HTR-8/SVneo (cell line): ENCODE measurements around the gene MAGI1.

Experiments
- DNase-seq: peaks from one replicate; pipeline ENCODE4 v3.0.0; 2011; ENCODE audit warnings: low spot score, mixed read lengths; ENCODE audit not compliant: insufficient read length
- FAIRE-seq: peaks from 2 replicates; lab custom pipeline; 2011; peaks lifted over from hg19 to GRCh38; lab: Jason Lieb, UNC

MAGI1 gene

DNA sequence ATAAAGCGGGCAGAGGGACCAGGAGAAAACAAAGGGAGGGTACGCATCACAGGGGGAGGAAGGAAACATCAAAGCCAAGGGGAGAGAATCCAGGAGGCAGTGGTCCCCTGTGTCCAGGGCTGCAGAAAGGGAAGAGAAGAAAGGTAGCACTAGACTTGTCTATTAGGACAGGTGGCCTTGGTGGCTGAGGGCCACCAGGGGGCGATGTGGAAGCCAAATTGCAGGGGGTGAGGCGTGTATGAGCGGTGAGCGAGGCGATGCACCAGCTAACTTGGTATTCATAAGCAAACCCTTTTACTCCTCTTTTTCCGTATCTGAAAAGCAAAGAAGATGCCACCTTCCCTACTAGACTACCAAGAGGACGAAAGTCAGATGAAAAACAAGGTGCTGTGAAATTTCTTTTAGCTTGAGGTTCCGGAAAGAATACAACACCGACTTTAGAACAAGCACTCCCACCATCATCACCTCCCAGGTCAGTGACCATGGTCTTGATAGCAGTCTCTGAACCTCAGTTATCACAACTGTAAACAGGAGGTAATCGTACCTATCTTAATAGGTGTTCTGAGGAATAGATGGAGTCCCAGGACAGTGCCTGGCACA lies 696.5 kb downstream of the MAGI1 start:
- FAIRE-seq (no peak), DNase-seq (peak; percentile 26)

DNA sequence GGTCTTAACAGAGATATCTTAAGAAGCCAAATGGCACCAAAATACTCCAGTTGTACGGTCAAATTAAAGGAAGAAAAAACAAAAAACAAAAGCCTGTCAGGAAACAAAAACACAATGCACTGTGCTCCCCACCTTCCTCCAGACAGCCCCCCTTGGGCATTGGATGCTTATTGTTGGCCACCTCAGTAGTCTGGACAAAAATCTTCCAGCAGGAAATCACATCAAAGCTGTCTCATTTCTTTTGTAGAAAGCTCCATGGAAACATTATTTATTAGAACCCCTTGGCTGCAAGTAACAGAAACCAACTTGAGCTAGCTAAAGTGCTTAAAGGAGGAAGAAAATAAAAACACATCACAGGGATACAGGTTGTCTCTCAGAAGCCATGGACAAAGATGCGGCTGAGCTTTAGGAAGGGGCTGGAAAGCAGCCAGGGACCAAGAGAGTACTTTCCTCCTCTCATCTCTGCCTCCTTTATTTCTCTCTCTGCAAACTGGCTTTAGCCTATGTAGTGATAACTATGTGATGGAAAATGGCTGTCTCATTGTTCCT lies 699.5 kb downstream of the MAGI1 start:
- FAIRE-seq (no peak), DNase-seq (no peak)

DNA sequence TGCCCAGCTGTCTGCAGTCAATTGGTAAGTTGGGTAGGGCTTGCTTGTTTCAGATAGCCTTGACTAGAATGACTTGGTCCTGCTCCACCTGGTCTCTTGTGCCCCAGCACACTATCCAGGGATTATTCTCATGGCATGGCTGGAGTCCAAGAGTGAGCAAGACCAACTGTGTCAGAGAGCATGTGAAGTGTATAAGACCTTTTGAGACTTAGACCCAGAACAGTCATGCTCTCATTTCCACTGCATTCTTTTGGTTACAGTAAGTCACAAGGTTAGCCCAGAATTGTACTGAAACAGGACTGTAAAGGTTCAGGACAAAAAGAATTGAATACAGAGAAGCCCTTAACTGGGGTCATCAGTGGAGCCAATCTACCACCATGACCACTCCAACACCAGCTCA lies 700.1 kb downstream of the MAGI1 start:
- DNase-seq (no peak), FAIRE-seq (no peak)

DNA sequence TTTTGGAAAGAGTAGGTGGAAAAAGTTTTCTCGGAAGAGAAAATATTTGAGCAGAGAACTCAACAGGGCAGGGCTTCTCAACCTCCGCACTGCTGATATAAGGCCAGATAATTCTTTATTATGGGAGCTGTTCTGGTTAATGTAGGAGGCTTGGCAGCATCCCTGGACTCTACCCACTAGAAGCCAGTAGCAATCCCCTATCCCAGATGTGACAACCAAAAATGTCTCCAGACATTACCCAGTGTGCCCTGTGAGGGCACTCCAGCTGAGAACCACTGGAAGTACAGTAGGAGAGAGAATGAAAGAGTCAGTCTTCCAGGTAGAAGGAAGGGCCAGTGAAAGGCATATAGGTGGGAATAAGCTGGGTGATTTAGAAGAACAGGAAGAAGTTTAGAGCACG lies 703.1 kb downstream of the MAGI1 start:
- FAIRE-seq = no peak
- DNase-seq = no peak

DNA sequence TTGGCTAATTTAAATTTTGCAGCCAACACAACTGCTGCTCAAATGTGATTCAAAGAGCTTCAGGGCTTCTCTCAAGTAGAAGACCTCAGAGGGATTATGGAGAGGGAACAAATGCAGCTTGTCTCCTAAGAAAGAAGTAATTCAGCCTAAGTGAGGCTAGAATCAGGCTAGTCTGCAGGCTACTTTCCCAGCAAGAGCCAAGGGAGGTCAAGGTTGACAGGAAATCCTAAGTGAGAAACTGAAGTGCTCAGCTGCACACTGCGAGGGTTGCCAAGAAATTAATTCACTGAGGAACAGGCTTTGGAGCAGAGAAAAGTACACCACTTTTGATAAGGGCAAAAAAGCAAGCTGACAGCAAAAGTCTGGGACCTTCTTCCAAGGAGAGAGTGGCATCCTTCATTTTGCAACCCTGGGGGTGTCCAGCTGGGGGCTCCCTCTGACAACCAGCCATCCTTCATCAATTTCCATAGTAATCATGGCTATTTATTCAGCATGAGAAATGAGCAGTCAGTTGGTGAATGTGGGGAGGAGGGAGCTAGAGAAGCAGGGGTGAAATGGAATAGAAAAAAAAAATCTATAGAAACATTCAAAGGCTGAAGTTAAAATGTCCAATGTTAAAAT lies 704.6 kb downstream of the MAGI1 start:
- FAIRE-seq (no peak), DNase-seq (no peak)

DNA sequence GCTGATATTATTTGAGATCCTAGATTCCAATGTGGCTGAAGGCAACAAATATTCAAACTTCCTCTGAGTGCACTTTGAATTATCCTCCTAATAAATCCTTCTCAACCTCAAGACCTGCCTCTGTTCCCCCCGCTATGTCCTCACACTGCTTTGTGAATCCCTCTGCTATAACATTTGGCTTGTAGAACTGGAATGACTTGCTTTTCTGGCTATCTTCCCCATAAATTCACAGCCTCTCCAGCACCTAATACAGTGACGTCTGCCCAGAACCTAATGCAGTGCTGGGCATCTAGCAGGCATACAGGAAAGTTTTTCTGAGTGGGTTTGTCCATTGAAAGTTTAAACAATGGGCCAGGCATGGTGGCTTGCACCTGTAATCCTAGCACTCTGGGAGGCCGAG lies 707.0 kb downstream of the MAGI1 start:
- DNase-seq (no peak), FAIRE-seq (no peak)

DNA sequence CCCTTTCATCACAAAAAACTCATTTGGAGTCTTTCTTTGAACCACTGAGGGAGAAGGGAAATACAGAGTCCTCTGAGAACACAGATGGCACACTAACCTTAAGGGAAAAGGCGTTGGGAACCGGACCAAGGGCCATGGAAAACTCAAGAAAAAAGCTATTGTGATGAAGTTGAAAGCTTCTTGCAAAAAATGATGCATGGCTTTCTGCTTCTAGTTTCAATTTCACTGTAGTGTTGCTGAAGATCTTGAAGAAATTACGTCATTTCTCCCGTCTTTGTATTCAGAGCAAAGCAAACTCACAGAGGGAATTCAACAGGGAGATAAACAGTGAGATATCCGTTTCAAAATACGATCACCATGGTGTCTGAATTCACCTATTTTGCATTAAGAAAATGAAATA lies 708.6 kb downstream of the MAGI1 start:
- DNase-seq (no peak), FAIRE-seq (no peak)

DNA sequence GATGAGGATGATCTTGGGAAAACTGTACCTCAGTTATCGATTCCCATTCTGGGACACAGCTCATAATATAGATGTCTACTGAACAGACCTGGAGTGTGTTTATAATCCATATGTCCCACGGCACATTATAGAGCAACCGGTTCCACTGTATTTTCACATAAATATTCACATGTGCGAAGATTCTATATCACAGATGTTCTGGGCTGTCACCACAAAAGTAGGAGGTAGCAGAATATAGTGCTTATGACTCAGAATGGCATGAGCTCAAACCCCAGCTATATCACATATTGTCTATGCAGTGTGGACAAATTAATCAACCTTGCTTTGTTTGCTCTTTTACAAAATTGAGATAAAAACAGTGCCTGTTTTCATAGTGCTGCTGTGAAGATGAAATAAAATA lies 710.6 kb downstream of the MAGI1 start:
- FAIRE-seq (no peak), DNase-seq (no peak)

DNA sequence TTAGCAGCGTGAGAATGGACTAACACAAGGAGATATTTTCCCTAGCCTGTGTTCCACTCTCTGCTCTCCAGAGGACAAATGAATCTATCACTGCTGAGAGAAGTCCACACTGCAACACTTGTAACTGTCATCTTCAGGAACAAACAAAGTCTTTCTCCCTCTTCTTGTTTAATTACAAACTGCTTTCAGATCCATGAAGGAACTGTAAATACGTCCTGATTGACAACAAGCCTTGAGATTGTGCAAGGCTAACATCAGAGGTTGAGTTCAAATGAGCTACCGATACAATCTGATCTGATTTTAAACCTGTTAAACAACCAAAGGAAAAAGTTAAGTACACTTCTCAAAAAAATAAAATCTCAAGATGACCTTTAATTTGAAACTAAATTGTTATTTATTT lies 712.1 kb downstream of the MAGI1 start:
- DNase-seq = no peak
- no peak for FAIRE-seq

DNA sequence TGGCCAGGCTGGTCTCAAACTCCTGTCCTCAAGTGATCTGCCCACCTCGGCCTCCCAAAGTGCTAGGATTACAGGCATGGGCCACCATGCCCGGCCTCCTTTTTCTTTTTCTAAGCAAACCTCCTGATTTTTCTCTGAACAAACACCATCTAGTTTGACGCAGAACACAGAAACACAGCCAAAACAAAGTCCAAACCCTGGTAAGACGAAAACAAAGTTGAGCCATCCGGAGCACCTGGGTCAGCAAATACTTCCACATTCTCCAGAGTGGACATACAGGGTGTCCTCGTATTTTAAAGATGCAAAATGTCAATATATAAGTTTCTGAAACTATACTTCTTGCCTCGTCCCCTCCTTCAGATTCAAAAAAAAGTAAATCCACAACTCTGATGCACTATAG lies 715.8 kb downstream of the MAGI1 start:
- DNase-seq (no peak), FAIRE-seq (no peak)

DNA sequence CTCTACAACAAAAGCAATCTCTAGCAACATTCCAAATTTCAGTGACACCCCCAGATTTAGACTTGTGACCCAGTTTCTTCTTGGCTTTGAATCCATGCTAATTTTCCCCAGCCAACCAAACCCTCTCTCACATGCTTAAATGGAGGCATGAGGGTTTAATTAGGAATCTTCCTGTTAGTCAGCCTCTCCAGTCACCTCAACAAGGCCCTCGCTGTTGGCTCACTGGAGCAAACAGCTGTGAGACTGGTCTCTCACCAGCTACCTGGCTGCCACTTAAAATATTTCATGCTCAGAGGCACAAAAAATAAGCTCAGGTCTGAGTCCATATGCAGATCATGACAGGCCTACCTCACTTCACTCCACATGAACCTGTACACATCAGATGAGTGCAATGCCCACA lies 720.5 kb downstream of the MAGI1 start:
- DNase-seq (no peak), FAIRE-seq (no peak)

DNA sequence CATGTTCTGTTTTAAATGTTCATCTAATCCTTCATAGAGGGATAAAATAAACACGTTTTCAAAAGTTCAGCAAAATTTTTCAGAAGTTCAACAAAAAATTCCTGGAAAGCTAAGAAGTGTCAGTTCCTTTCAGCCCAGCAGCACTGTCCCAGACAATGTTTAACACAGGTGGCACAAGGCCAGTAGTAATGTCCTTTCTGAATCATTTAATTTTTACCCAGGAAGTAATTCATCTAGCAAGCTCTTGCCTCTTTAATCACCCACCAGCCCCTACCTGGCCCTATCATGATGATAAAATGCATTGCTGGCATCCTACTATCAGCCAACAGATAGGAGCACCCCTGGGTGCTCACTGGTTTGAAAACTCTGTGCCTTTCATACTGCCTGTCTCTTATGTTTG lies 723.8 kb downstream of the MAGI1 start:
- DNase-seq (no peak), FAIRE-seq (no peak)

DNA sequence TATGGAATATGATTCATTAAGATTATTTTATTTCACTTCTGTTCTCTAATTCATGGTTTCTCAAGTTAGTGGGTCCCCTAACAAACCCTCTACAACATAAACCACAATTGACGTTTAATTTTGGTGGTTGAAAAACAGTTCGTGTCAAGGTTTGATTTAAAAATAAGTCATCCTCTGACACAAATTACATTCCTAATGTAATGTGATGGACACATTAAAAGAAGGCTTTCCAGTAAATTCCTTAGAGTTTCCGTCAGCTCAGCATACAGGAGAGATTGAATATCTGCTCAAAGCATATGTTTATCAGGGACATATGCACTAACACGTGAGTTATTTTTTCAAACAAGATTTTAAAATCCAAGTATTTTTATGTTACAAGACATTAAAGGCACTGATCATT lies 724.4 kb downstream of the MAGI1 start:
- no peak for FAIRE-seq

DNA sequence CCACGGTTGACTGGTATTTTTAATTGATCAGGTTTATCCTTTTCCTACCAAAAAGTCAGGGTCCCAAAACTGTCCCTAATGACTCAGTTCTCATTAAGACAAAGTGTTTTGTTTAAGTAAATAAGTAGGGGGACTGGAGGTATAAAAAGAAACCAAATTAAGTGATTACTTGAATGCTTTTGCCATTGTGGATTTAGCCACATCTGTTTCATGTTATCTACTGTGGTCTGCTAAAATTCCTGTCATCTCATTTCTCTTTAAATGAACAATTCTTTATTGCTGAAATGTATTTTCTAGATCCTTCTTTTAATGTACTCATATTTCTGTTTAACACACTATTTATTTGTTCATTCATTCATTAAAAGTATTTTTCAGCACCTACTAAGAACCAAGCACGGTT lies 725.1 kb downstream of the MAGI1 start:
- no peak for FAIRE-seq

More for the DNA sequence above, 724.4 kb downstream of the MAGI1 start:
- DNase-seq = no peak

DNA sequence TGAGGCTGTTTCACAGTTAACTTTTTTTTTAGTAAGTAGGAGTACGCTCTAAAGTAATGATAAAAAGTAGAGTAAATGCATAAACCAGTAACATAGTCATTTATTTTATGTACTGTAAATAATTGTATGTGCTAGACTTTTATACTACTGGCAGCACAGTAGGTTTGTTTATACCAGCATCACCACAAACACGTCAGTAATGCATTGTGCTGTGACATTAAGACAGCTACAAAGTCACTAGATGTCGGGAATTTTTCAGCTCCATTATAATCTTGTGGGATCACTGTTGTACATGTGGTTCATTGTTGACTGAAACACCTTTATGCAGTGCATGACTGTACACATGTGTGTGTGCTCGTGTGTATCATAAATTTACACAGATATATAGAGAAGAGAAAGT lies 732.9 kb downstream of the MAGI1 start:
- no peak for DNase-seq
- no peak for FAIRE-seq

More for the DNA sequence above, 725.1 kb downstream of the MAGI1 start:
- no peak for DNase-seq
